HepG2 (cell line): ENCODE measurements around the gene CCDC57. TPM values are rescaled to one million over a fixed set of nuclear protein-coding genes. Genes with fewer than 3 reads are reported as not detected.
A peak's percentile ranks its signal among the peaks of the same experiment; 100 is the strongest.

Experiments used
- FOXK2 ChIP-seq: fragments of 450-650 bp; IDR thresholded peaks from 2 replicates; pipeline ENCODE4 v1.6.1; 2016
- PCBP2 ChIP-seq: fragments of 200-400 bp; formaldehyde crosslinking; optimal IDR thresholded peaks from 2 replicates; pipeline ENCODE3; 2018; ENCODE audit warnings: low read length, low read depth; ENCODE audit not compliant: poor library complexity, severe bottlenecking
- SATB2 ChIP-seq: sonication (generic); formaldehyde crosslinking; IDR thresholded peaks from 2 replicates; pipeline ENCODE4 v1.5.0; 2020; ENCODE audit warnings: missing genetic modification reagents
- TOPORS ChIP-seq: sonication (generic); formaldehyde crosslinking; IDR thresholded peaks from 2 replicates; pipeline ENCODE4 v1.8.0; 2023; ENCODE audit warnings: mild to moderate bottlenecking, missing genetic modification reagents
- TRIM24 ChIP-seq: sonication (generic); formaldehyde crosslinking; IDR thresholded peaks from 2 replicates; pipeline ENCODE4 v1.8.0; 2022; ENCODE audit warnings: mild to moderate bottlenecking, missing genetic modification reagents
- U2AF2 ChIP-seq: fragments of 200-400 bp; formaldehyde crosslinking; IDR thresholded peaks from 2 replicates; pipeline ENCODE4 v1.6.1; 2017; ENCODE audit warnings: low read depth, mild to moderate bottlenecking, low read length
- ZBTB49 ChIP-seq: sonication (generic); formaldehyde crosslinking; IDR thresholded peaks from 2 replicates; pipeline ENCODE4 v1.4.0; 2020; ENCODE audit warnings: missing genetic modification reagents, borderline replicate concordance
- ZNF207 ChIP-seq: fragments of 450-650 bp; IDR thresholded peaks from 2 replicates; pipeline ENCODE4 v1.6.1; 2016; ENCODE audit warnings: antibody characterized with exemption, borderline replicate concordance
- ZNF335 ChIP-seq: sonication (generic); formaldehyde crosslinking; IDR thresholded peaks from 2 replicates; pipeline ENCODE4 v1.4.0; 2020; ENCODE audit warnings: missing genetic modification reagents
- ZNF451 ChIP-seq: sonication (generic); formaldehyde crosslinking; IDR thresholded peaks from 2 replicates; pipeline ENCODE4 v1.5.0; 2020; ENCODE audit warnings: mild to moderate bottlenecking, missing genetic modification reagents
- ZNF572 ChIP-seq: sonication (generic); formaldehyde crosslinking; IDR thresholded peaks from 2 replicates; pipeline ENCODE4 v1.5.1; 2020; ENCODE audit warnings: mild to moderate bottlenecking, missing genetic modification reagents
- ZNF607 ChIP-seq: sonication (generic); formaldehyde crosslinking; IDR thresholded peaks from 2 replicates; pipeline ENCODE4 v1.5.1; 2020; ENCODE audit warnings: missing genetic modification reagents, mild to moderate bottlenecking, borderline replicate concordance
- ZNF710 ChIP-seq: sonication (generic); formaldehyde crosslinking; IDR thresholded peaks from 2 replicates; pipeline ENCODE4 v1.5.0; 2020; ENCODE audit warnings: mild to moderate bottlenecking, missing genetic modification reagents, borderline replicate concordance
- polyA plus RNA-seq, 8 experiments: library from polyadenylated mRNA; depleted of rRNA in 3 of 8; stranded (reverse) in 7 of 8; unstranded in 1 of 8; fragments of >200 nt; fragmentation: Illumina TruSeq in 4 of 8; extraction: Trizol in 4 of 8; gene quantifications; 2 replicates each; pipeline versions ENCODE4 v1.2.1 to v1.2.3, GENCODE V29; 2011 to 2016; ENCODE audit warnings: low read depth in 4 of 8, missing spikeins in 1 of 8, mixed read lengths in 1 of 8; ENCODE audit not compliant: insufficient read depth in 1 of 8
- total RNA-seq, 5 experiments: library from RNA; depleted of rRNA; stranded (reverse); fragments of >200 nt; fragmentation: Illumina TruSeq; extraction: Trizol; gene quantifications; 2 replicates each; pipeline ENCODE4 v1.2.3, GENCODE V29; 2016; ENCODE audit warnings: low read depth in 1 of 5
- TF ChIP-seq, protein P1 (sequence below): sonication (generic); formaldehyde crosslinking; IDR thresholded peaks from 2 replicates; pipeline ENCODE4 v1.5.0; 2020; ENCODE audit warnings: mild to moderate bottlenecking, missing genetic modification reagents
- TF ChIP-seq, protein P2 (sequence below): sonication (generic); formaldehyde crosslinking; IDR thresholded peaks from 2 replicates; pipeline ENCODE4 v1.8.1; 2023; ENCODE audit warnings: mild to moderate bottlenecking, inconsistent platforms, moderate library complexity, missing genetic modification reagents, borderline replicate concordance
- TF ChIP-seq, protein P3 (sequence below): sonication (generic); formaldehyde crosslinking; IDR thresholded peaks from 2 replicates; pipeline ENCODE4 v1.4.0; 2020; ENCODE audit warnings: missing genetic modification reagents, borderline replicate concordance

Gene CCDC57
- total and polyA plus RNA-seq, 2 of the 13 experiments (the other 11 are each of a cell fraction or from before 2014, with no cell fraction given), result 59.3 to 59.9 TPM

GRCh38 chr17:82228278-82228841, 15.7 kb upstream of the CCDC57 start (continued):
- TF ChIP-seq, protein P1, sequence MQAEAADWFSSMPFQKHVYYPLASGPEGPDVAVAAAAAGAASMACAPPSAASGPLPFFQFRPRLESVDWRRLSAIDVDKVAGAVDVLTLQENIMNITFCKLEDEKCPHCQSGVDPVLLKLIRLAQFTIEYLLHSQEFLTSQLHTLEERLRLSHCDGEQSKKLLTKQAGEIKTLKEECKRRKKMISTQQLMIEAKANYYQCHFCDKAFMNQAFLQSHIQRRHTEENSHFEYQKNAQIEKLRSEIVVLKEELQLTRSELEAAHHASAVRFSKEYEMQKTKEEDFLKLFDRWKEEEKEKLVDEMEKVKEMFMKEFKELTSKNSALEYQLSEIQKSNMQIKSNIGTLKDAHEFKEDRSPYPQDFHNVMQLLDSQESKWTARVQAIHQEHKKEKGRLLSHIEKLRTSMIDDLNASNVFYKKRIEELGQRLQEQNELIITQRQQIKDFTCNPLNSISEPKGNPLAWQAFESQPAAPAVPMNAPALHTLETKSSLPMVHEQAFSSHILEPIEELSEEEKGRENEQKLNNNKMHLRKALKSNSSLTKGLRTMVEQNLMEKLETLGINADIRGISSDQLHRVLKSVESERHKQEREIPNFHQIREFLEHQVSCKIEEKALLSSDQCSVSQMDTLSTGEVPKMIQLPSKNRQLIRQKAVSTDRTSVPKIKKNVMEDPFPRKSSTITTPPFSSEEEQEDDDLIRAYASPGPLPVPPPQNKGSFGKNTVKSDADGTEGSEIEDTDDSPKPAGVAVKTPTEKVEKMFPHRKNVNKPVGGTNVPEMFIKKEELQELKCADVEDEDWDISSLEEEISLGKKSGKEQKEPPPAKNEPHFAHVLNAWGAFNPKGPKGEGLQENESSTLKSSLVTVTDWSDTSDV (CRISPR knock-in tag), result 0 out of 2 replicates have a peak, but pooled peaks have one; percentile 73
- TF ChIP-seq, protein P2, sequence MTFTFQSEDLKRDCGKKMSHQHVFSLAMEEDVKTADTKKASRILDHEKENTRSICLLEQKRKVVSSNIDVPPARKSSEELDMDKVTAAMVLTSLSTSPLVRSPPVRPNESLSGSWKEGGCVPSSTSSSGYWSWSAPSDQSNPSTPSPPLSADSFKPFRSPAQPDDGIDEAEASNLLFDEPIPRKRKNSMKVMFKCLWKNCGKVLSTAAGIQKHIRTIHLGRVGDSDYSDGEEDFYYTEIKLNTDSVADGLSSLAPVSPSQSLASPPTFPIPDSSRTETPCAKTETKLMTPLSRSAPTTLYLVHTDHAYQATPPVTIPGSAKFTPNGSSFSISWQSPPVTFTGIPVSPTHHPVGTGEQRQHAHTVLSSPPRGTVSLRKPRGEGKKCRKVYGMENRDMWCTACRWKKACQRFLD (CRISPR knock-in tag), result no peak
- TF ChIP-seq ZNF710 (no peak), ZNF572 (peak; percentile 72), ZNF451 (CRISPR knock-in tag) (no peak; the same call in 1 of the 2 replicates), TOPORS (no peak), FOXK2 (no peak), ZNF207 (no peak), U2AF2 (no peak), ZBTB49 (CRISPR knock-in tag) (no peak), SATB2 (CRISPR knock-in tag) (no peak), TRIM24 (CRISPR knock-in tag) (no peak), PCBP2 (no peak), ZNF335 (CRISPR knock-in tag) (no peak), ZNF607 (CRISPR knock-in tag) (no peak)
- TF ChIP-seq, protein P3, sequence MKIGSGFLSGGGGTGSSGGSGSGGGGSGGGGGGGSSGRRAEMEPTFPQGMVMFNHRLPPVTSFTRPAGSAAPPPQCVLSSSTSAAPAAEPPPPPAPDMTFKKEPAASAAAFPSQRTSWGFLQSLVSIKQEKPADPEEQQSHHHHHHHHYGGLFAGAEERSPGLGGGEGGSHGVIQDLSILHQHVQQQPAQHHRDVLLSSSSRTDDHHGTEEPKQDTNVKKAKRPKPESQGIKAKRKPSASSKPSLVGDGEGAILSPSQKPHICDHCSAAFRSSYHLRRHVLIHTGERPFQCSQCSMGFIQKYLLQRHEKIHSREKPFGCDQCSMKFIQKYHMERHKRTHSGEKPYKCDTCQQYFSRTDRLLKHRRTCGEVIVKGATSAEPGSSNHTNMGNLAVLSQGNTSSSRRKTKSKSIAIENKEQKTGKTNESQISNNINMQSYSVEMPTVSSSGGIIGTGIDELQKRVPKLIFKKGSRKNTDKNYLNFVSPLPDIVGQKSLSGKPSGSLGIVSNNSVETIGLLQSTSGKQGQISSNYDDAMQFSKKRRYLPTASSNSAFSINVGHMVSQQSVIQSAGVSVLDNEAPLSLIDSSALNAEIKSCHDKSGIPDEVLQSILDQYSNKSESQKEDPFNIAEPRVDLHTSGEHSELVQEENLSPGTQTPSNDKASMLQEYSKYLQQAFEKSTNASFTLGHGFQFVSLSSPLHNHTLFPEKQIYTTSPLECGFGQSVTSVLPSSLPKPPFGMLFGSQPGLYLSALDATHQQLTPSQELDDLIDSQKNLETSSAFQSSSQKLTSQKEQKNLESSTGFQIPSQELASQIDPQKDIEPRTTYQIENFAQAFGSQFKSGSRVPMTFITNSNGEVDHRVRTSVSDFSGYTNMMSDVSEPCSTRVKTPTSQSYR (CRISPR knock-in tag), result no peak
